IPS-NIHi7 (cell line): ENCODE data around the gene PCYT1B.
A peak's percentile ranks its signal among the peaks of the same experiment; 100 is the strongest.
"Not testable (repeated sequence)": the region's sequence is repeated elsewhere in the genome, so short reads cannot be mapped to it uniquely, and the experiment has no call there.

ENCODE experiments used
- DNase-seq: peaks from one replicate; pipeline ENCODE4 v3.0.0; 2012; ENCODE audit warnings: mixed read lengths; ENCODE audit errors: extremely low spot score

Gene PCYT1B

GRCh38 chrX:24646006-24646405, 1.1 kb downstream of the PCYT1B start:
- no peak for DNase-seq

GRCh38 chrX:24643116-24643515, 4.0 kb downstream of the PCYT1B start:
- no peak for DNase-seq

GRCh38 chrX:24629701-24630100, 17.4 kb downstream of the PCYT1B start:
- no peak for DNase-seq

GRCh38 chrX:24619647-24620046, 27.5 kb downstream of the PCYT1B start:
- no peak for DNase-seq

- DNase-seq: no peak
Measured at GRCh38 chrX:24610516-24610915, 36.6 kb downstream of the PCYT1B start.

GRCh38 chrX:24607616-24608015, 39.5 kb downstream of the PCYT1B start:
- no peak for DNase-seq

GRCh38 chrX:24605941-24606340, 41.2 kb downstream of the PCYT1B start:
- not testable (repeated sequence) for DNase-seq

GRCh38 chrX:24603191-24603590, 44.0 kb downstream of the PCYT1B start:
- no peak for DNase-seq

GRCh38 chrX:24601858-24602257, 45.3 kb downstream of the PCYT1B start:
- no peak for DNase-seq

GRCh38 chrX:24594501-24594900, 52.6 kb downstream of the PCYT1B start:
- no peak for DNase-seq

GRCh38 chrX:24590111-24590510, 57.0 kb downstream of the PCYT1B start:
- DNase-seq: no peak

GRCh38 chrX:24577091-24577490, 70.1 kb downstream of the PCYT1B start:
- DNase-seq: no peak

GRCh38 chrX:24575496-24575895, 71.7 kb downstream of the PCYT1B start:
- no peak for DNase-seq

GRCh38 chrX:24574743-24575142, 72.4 kb downstream of the PCYT1B start:
- DNase-seq: no peak

- no peak for DNase-seq
Measured at GRCh38 chrX:24567169-24567568, 80.0 kb downstream of the PCYT1B start.

- DNase-seq: no peak
Measured at GRCh38 chrX:24566240-24566639, 80.9 kb downstream of the PCYT1B start.

GRCh38 chrX:24563291-24564010, 83.7 kb downstream of the PCYT1B start:
- DNase-seq: no peak

GRCh38 chrX:24561121-24561520, 86.0 kb downstream of the PCYT1B start:
- peak; percentile 52 for DNase-seq

- DNase-seq: no peak
Measured at GRCh38 chrX:24553011-24553410, 94.1 kb downstream of the PCYT1B start.

GRCh38 chrX:24550166-24550565, 97.0 kb downstream of the PCYT1B start:
- no peak for DNase-seq

- no peak for DNase-seq
Measured at GRCh38 chrX:24547961-24548360, 99.2 kb downstream of the PCYT1B start.

GRCh38 chrX:24542756-24543155, 104.4 kb downstream of the PCYT1B start:
- no peak for DNase-seq

GRCh38 chrX:24536551-24536950, 110.6 kb downstream of the PCYT1B start:
- DNase-seq: no peak

- peak; percentile 50 for DNase-seq
Measured at GRCh38 chrX:24528605-24529004, 118.5 kb downstream of the PCYT1B start.
